H1 (cell line): ENCODE measurements around the gene DCHS1. TPM values are rescaled to one million over a fixed set of nuclear protein-coding genes. Genes with fewer than 3 reads are reported as not detected.

ENCODE experiments used
- BACH1 ChIP-seq: IDR thresholded peaks from 2 replicates; pipeline ENCODE4 v1.6.1; 2012; ENCODE audit warnings: low read length, improper control_type of control experiment
- BCL11A ChIP-seq, 2 experiments: IDR thresholded peaks; one replicate each; pipeline ENCODE4 v1.6.1; 2011; ENCODE audit warnings: low read depth in 2 of 2, low read length in 2 of 2, mild to moderate bottlenecking in 2 of 2
- CEBPB ChIP-seq: IDR thresholded peaks from 2 replicates; pipeline ENCODE4 v1.6.1; 2012; ENCODE audit warnings: low read depth, low read length
- CHD1 ChIP-seq: IDR thresholded peaks from 2 replicates; pipeline ENCODE4 v1.6.1; 2012; ENCODE audit warnings: low read depth, low read length, improper control_type of control experiment
- EZH2 ChIP-seq: fragments of 200-600 bp; sonication (generic); IDR thresholded peaks from 2 replicates; pipeline ENCODE4 v1.7.1; 2012; ENCODE audit warnings: low read depth, mild to moderate bottlenecking, moderate library complexity, low read length, inconsistent platforms; ENCODE audit not compliant: severe bottlenecking
- GTF2F1 ChIP-seq: IDR thresholded peaks from 2 replicates; pipeline ENCODE4 v1.6.1; 2012; ENCODE audit warnings: low read depth, low read length, improper control_type of control experiment, borderline replicate concordance
- HDAC6 ChIP-seq: IDR thresholded peaks from one replicate; pipeline ENCODE4 v1.7.1; 2012; ENCODE audit warnings: low read depth, mild to moderate bottlenecking, inconsistent platforms, low read length, moderate library complexity
- JUND ChIP-seq: IDR thresholded peaks from 2 replicates; pipeline ENCODE4 v1.6.1; 2011; ENCODE audit warnings: mild to moderate bottlenecking, improper control_type of control experiment, low read length
- KDM1A ChIP-seq: fragments of 200-600, 300-600 bp; sonication (generic); IDR thresholded peaks from 2 replicates; pipeline ENCODE4 v1.7.1; 2016; ENCODE audit warnings: mild to moderate bottlenecking, low read length, borderline replicate concordance
- MAX ChIP-seq: IDR thresholded peaks from 2 replicates; pipeline ENCODE4 v1.6.1; 2012; ENCODE audit warnings: inconsistent platforms
- NANOG ChIP-seq: IDR thresholded peaks from 2 replicates; pipeline ENCODE4 v1.6.1; 2011; ENCODE audit warnings: low read length, low read depth, mild to moderate bottlenecking, inconsistent platforms; ENCODE audit not compliant: insufficient read depth, poor library complexity, severe bottlenecking
- POLR2AphosphoS5 ChIP-seq: IDR thresholded peaks from 2 replicates; pipeline ENCODE4 v1.6.1; 2011; ENCODE audit warnings: low read depth, low read length
- RAD21 ChIP-seq, 2 experiments: IDR thresholded peaks in 1 of 2; conservative IDR thresholded peaks in 1 of 2; 2 replicates each; pipeline ENCODE4 v1.6.1; 2011; ENCODE audit warnings: low read depth in 2 of 2, low read length in 2 of 2, improper control_type of control experiment in 1 of 2, inconsistent platforms in 1 of 2, mild to moderate bottlenecking in 1 of 2, moderate library complexity in 1 of 2
- RFX5 ChIP-seq: IDR thresholded peaks from 2 replicates; pipeline ENCODE4 v1.6.1; 2011; ENCODE audit warnings: low read depth, low read length, improper control_type of control experiment, borderline replicate concordance
- RNF2 ChIP-seq: fragments of 200-900, 300-1000 bp; sonication (generic); IDR thresholded peaks from 2 replicates; pipeline ENCODE4 v1.7.1; 2016; ENCODE audit warnings: borderline replicate concordance, low read depth, mild to moderate bottlenecking, antibody characterized with exemption, low read length; ENCODE audit not compliant: poor library complexity, severe bottlenecking; ENCODE audit errors: missing control alignments
- SAP30 ChIP-seq: fragments of 300-600 bp; sonication (generic); IDR thresholded peaks from 2 replicates; pipeline ENCODE4 v1.7.1; 2012; ENCODE audit warnings: low read length, moderate library complexity, mild to moderate bottlenecking, inconsistent platforms; ENCODE audit not compliant: insufficient read depth, insufficient replicate concordance
- SIN3A ChIP-seq, 2 experiments: IDR thresholded peaks in 1 of 2; conservative IDR thresholded peaks in 1 of 2; 2 replicates each; pipeline ENCODE4 v1.6.1; 2011 to 2012; ENCODE audit warnings: low read length in 2 of 2, improper control_type of control experiment in 1 of 2, low read depth in 1 of 2, mild to moderate bottlenecking in 1 of 2
- SIRT6 ChIP-seq: IDR thresholded peaks from one replicate; pipeline ENCODE4 v1.7.1; 2012; ENCODE audit warnings: low read length, inconsistent platforms
- SP4 ChIP-seq: IDR thresholded peaks from 2 replicates; pipeline ENCODE4 v1.6.1; 2012; ENCODE audit warnings: low read length, inconsistent platforms
- SRF ChIP-seq: IDR thresholded peaks from 2 replicates; pipeline ENCODE4 v1.6.1; 2011; ENCODE audit warnings: mild to moderate bottlenecking, low read depth, low read length, moderate library complexity
- SUZ12 ChIP-seq: fragments of 200-600 bp; sonication (generic); IDR thresholded peaks from 2 replicates; pipeline ENCODE4 v1.6.1; 2012; ENCODE audit warnings: mild to moderate bottlenecking, inconsistent platforms, low read length, moderate library complexity, mixed read lengths
- TAF1 ChIP-seq: IDR thresholded peaks from 2 replicates; pipeline ENCODE4 v1.6.1; 2011; ENCODE audit warnings: mild to moderate bottlenecking, low read depth, low read length
- TEAD4 ChIP-seq: IDR thresholded peaks from 2 replicates; pipeline ENCODE4 v1.6.1; 2012; ENCODE audit warnings: low read depth, low read length, inconsistent platforms, mixed read lengths
- YY1 ChIP-seq: IDR thresholded peaks from 2 replicates; pipeline ENCODE4 v1.6.1; 2011; ENCODE audit warnings: low read depth, mild to moderate bottlenecking, low read length
- polyA plus RNA-seq, 7 experiments: library from polyadenylated mRNA; depleted of rRNA in 3 of 7; stranded (reverse) in 5 of 7; unstranded in 2 of 7; fragments of >200 nt in 5 of 7; fragments of 200-250 nt in 2 of 7; gene quantifications; 1 replicate in 5 of 7; 2 replicates in 1 of 7; 4 replicates in 1 of 7; pipeline versions ENCODE4 v1.2.1 to v1.2.3, GENCODE V29; 2011 to 2013; ENCODE audit warnings: missing spikeins in 2 of 7, mixed read lengths in 2 of 7
- total RNA-seq: library from RNA; stranded (reverse); fragmentation: NEBNext Ultra II Directional; extraction: Animal tissue kit (Norgen Biotek cat#: 25700); gene quantifications from 2 replicates; pipeline ENCODE4 v1.2.1, GENCODE V29; 2021

Gene DCHS1
- total and polyA plus RNA-seq, 2 of the 8 experiments (the other 6 are each of a cell fraction or from before 2014, with no cell fraction given): 8.2 to 10.5 TPM

GRCh38 chr11:6629892-6630631 is 25.5 kb downstream of the DCHS1 start (continued):
- peak in 1 of 2 experiments; percentile 66; a peak in 2 of 4 replicates for TF ChIP-seq SIN3A (conservative IDR thresholded peaks at IDR 0.05 in 1 of 2, IDR thresholded peaks at IDR 0.05 in 1 of 2; ENCODE audit: low read depth in 1 of 2, low read length in 2 of 2)
- no peak for TF ChIP-seq SIRT6
- TF ChIP-seq CEBPB: no peak
- TF ChIP-seq MAX: peak; percentile 98
- TF ChIP-seq SAP30: no peak
- TF ChIP-seq POLR2AphosphoS5: no peak
- no peak for TF ChIP-seq YY1
- TF ChIP-seq KDM1A: no peak
- no peak for TF ChIP-seq SRF
- TF ChIP-seq RAD21 (IDR thresholded peaks at IDR 0.05 in 1 of 2, conservative IDR thresholded peaks at IDR 0.05 in 1 of 2; ENCODE audit: low read depth in 2 of 2, low read length in 2 of 2): peak in 1 of 2 experiments; percentile 1; a peak in 1 of 4 replicates
- no peak for TF ChIP-seq SP4
- TF ChIP-seq JUND: no peak
- no peak; the same call in 1 of the 2 replicates for TF ChIP-seq RFX5
- peak; percentile 70 for TF ChIP-seq SUZ12
- no peak for TF ChIP-seq BCL11A (IDR thresholded peaks at IDR 0.05; ENCODE audit: low read depth in 2 of 2, low read length in 2 of 2)
- TF ChIP-seq EZH2: peak; percentile 62
- TF ChIP-seq NANOG: no peak
- TF ChIP-seq BACH1: no peak
- TF ChIP-seq CHD1: no peak
- no peak for TF ChIP-seq TAF1
- peak; percentile 4; the same call in 1 of the 2 replicates for TF ChIP-seq TEAD4
- peak; percentile 25; the same call in 1 of the 2 replicates for TF ChIP-seq GTF2F1
- no peak for TF ChIP-seq HDAC6
- TF ChIP-seq RNF2: peak; percentile 48
